Measurements from ENCODE around the gene ANKRD13C.
A peak's percentile ranks its signal among the peaks of the same experiment; 100 is the strongest.

The ANKRD13C gene

GRCh38 chr1:70265946-70266345 lies 88.6 kb downstream of the ANKRD13C start:
- H3K56ac ChIP-seq (ENCODE audit: low read length), result no peak overlapping the region
- no peaks in the 10 kb centered on the region for H3K27me3 ChIP-seq (ENCODE audit: insufficient read depth, low read length, poor library complexity)
- no peak overlapping the region for H4K8ac ChIP-seq (ENCODE audit: low read depth, low read length)
- H3K4me3 ChIP-seq (ENCODE audit: low read length), result no peak overlapping the region
- no peak overlapping the region for H3K23ac ChIP-seq (ENCODE audit: low read length)
- H3K79me1 ChIP-seq (ENCODE audit: low read length), result no peaks in the 10 kb centered on the region
- H3K4ac ChIP-seq (ENCODE audit: low read depth, low read length), result no peak overlapping the region
- no peak overlapping the region for H2BK120ac ChIP-seq (ENCODE audit: low read depth, low read length)
- H3K36me3 ChIP-seq (ENCODE audit: control insufficient read depth, insufficient read depth, low read length), result no peaks in the 10 kb centered on the region
- no peak overlapping the region for H3K4me2 ChIP-seq (ENCODE audit: low read length)
- no peak overlapping the region for H3K18ac ChIP-seq (ENCODE audit: low read length)
- H3K4me1 ChIP-seq (ENCODE audit: control insufficient read depth, low read depth, low read length), result no peaks in the 10 kb centered on the region
- no peak overlapping the region for H2BK5ac ChIP-seq (ENCODE audit: low read length)
- WGBS (ENCODE audit: extremely low coverage, insufficient coverage, low lambda C conversion rate), result no CpG with 5 or more reads among the region's 1 CpG
- H3K27ac ChIP-seq (ENCODE audit: low read depth, low read length), result no peak overlapping the region
- no peak overlapping the region for H2BK15ac ChIP-seq (replicated peaks; ENCODE audit: low read depth)
- DNase-seq, result no peak
- H2AK5ac ChIP-seq (ENCODE audit: low read length), result no peak overlapping the region
- no peaks in the 10 kb centered on the region for H3K79me2 ChIP-seq (ENCODE audit: control insufficient read depth, insufficient read depth, low read length)
- no peak overlapping the region for H3K9ac ChIP-seq (ENCODE audit: low read length)
- no peak overlapping the region for H4K5ac ChIP-seq (ENCODE audit: low read length)

- no peak overlapping the region for H3K27ac ChIP-seq (ENCODE audit: low read depth, low read length)
- no peak overlapping the region for H3K18ac ChIP-seq (ENCODE audit: low read length)
- H3K79me2 ChIP-seq (ENCODE audit: control insufficient read depth, insufficient read depth, low read length), result no peaks in the 10 kb centered on the region
Observed at GRCh38 chr1:70264839-70265238, 89.7 kb downstream of the ANKRD13C start.

GRCh38 chr1:70256664-70257063 lies 97.9 kb downstream of the ANKRD13C start:
- Histone ChIP-seq H3K4ac (ENCODE audit: low read depth, low read length) (no peak overlapping the region), H3K27me3 (ENCODE audit: insufficient read depth, low read length, poor library complexity) (no peaks in the 10 kb centered on the region), H3K79me2 (ENCODE audit: control insufficient read depth, insufficient read depth, low read length) (no peaks in the 10 kb centered on the region), H4K5ac (ENCODE audit: low read length) (no peak overlapping the region), H3K56ac (ENCODE audit: low read length) (no peak overlapping the region), H4K8ac (ENCODE audit: low read depth, low read length) (no peak overlapping the region), H3K4me2 (ENCODE audit: low read length) (no peak overlapping the region), H3K4me3 (ENCODE audit: low read length) (no peak overlapping the region), H3K4me1 (ENCODE audit: control insufficient read depth, low read depth, low read length) (no peaks in the 10 kb centered on the region), H2AK5ac (ENCODE audit: low read length) (no peak overlapping the region), H3K18ac (ENCODE audit: low read length) (no peak overlapping the region), H3K23ac (ENCODE audit: low read length) (no peak overlapping the region), H2BK120ac (ENCODE audit: low read depth, low read length) (no peak overlapping the region), H3K36me3 (ENCODE audit: control insufficient read depth, insufficient read depth, low read length) (no peaks in the 10 kb centered on the region), H2BK15ac (replicated peaks; ENCODE audit: low read depth) (no peak overlapping the region), H2BK5ac (ENCODE audit: low read length) (no peak overlapping the region), H3K79me1 (ENCODE audit: low read length) (no peaks in the 10 kb centered on the region), H3K27ac (ENCODE audit: low read depth, low read length) (no peak overlapping the region), H3K9ac (ENCODE audit: low read length) (no peak overlapping the region)
- WGBS (ENCODE audit: extremely low coverage, insufficient coverage, low lambda C conversion rate), result no CpG with 5 or more reads among the region's 1 CpG
- DNase-seq, result no peak

More at GRCh38 chr1:70264839-70265238, 89.7 kb downstream of the ANKRD13C start:
- Histone ChIP-seq H3K4me1 (ENCODE audit: control insufficient read depth, low read depth, low read length) (no peaks in the 10 kb centered on the region), H2BK120ac (ENCODE audit: low read depth, low read length) (no peak overlapping the region), H4K5ac (ENCODE audit: low read length) (no peak overlapping the region), H3K56ac (ENCODE audit: low read length) (no peak overlapping the region), H2BK5ac (ENCODE audit: low read length) (no peak overlapping the region), H3K36me3 (ENCODE audit: control insufficient read depth, insufficient read depth, low read length) (no peaks in the 10 kb centered on the region), H3K79me1 (ENCODE audit: low read length) (no peaks in the 10 kb centered on the region), H2AK5ac (ENCODE audit: low read length) (no peak overlapping the region), H3K4ac (ENCODE audit: low read depth, low read length) (no peak overlapping the region), H3K4me3 (ENCODE audit: low read length) (no peak overlapping the region), H4K8ac (ENCODE audit: low read depth, low read length) (no peak overlapping the region), H3K9ac (ENCODE audit: low read length) (no peak overlapping the region), H3K23ac (ENCODE audit: low read length) (no peak overlapping the region), H3K27me3 (ENCODE audit: insufficient read depth, low read length, poor library complexity) (no peaks in the 10 kb centered on the region), H2BK15ac (replicated peaks; ENCODE audit: low read depth) (no peak overlapping the region), H3K4me2 (ENCODE audit: low read length) (no peak overlapping the region)
- WGBS (ENCODE audit: extremely low coverage, insufficient coverage, low lambda C conversion rate), result no CpG with 5 or more reads among the region's 7 CpGs
- peak; percentile 46 for DNase-seq

- Histone ChIP-seq H3K56ac (ENCODE audit: low read length) (no peak overlapping the region), H3K18ac (ENCODE audit: low read length) (no peak overlapping the region), H3K4me2 (ENCODE audit: low read length) (no peak overlapping the region), H4K8ac (ENCODE audit: low read depth, low read length) (no peak overlapping the region), H3K23ac (ENCODE audit: low read length) (no peak overlapping the region), H4K5ac (ENCODE audit: low read length) (no peak overlapping the region), H3K4me1 (ENCODE audit: control insufficient read depth, low read depth, low read length) (no peaks in the 10 kb centered on the region), H3K79me2 (ENCODE audit: control insufficient read depth, insufficient read depth, low read length) (no peaks in the 10 kb centered on the region), H2BK15ac (replicated peaks; ENCODE audit: low read depth) (no peak overlapping the region), H3K4ac (ENCODE audit: low read depth, low read length) (no peak overlapping the region), H3K9ac (ENCODE audit: low read length) (no peak overlapping the region), H3K27me3 (ENCODE audit: insufficient read depth, low read length, poor library complexity) (no peaks in the 10 kb centered on the region), H3K4me3 (ENCODE audit: low read length) (no peak overlapping the region), H2BK5ac (ENCODE audit: low read length) (no peak overlapping the region), H2AK5ac (ENCODE audit: low read length) (no peak overlapping the region), H2BK120ac (ENCODE audit: low read depth, low read length) (no peak overlapping the region), H3K79me1 (ENCODE audit: low read length) (no peaks in the 10 kb centered on the region), H3K27ac (ENCODE audit: low read depth, low read length) (no peak overlapping the region), H3K36me3 (ENCODE audit: control insufficient read depth, insufficient read depth, low read length) (peaks cover 5% of the 10 kb centered on the region)
- WGBS (ENCODE audit: extremely low coverage, insufficient coverage, low lambda C conversion rate), result no CpG with 5 or more reads among the region's 4 CpGs
- DNase-seq, result no peak
Observed at GRCh38 chr1:70248729-70249128, 105.8 kb downstream of the ANKRD13C start.

GRCh38 chr1:70247768-70248167 lies 106.8 kb downstream of the ANKRD13C start:
- no peak overlapping the region for H3K23ac ChIP-seq (ENCODE audit: low read length)
- H3K27me3 ChIP-seq (ENCODE audit: insufficient read depth, low read length, poor library complexity), result no peaks in the 10 kb centered on the region
- no peak overlapping the region for H4K8ac ChIP-seq (ENCODE audit: low read depth, low read length)
- H3K27ac ChIP-seq (ENCODE audit: low read depth, low read length), result no peak overlapping the region
- no peak overlapping the region for H2BK15ac ChIP-seq (replicated peaks; ENCODE audit: low read depth)
- no peaks in the 10 kb centered on the region for H3K79me1 ChIP-seq (ENCODE audit: low read length)
- H2AK5ac ChIP-seq (ENCODE audit: low read length), result no peak overlapping the region
- no peak overlapping the region for H3K18ac ChIP-seq (ENCODE audit: low read length)
- H2BK5ac ChIP-seq (ENCODE audit: low read length), result no peak overlapping the region
- H3K9ac ChIP-seq (ENCODE audit: low read length), result no peak overlapping the region
- no peak for DNase-seq
- H3K56ac ChIP-seq (ENCODE audit: low read length), result no peak overlapping the region
- H3K79me2 ChIP-seq (ENCODE audit: control insufficient read depth, insufficient read depth, low read length), result no peaks in the 10 kb centered on the region
- no peak overlapping the region for H3K4me3 ChIP-seq (ENCODE audit: low read length)
- no peaks in the 10 kb centered on the region for H3K4me1 ChIP-seq (ENCODE audit: control insufficient read depth, low read depth, low read length)
- no peak overlapping the region for H2BK120ac ChIP-seq (ENCODE audit: low read depth, low read length)
- peaks cover 6% of the 10 kb centered on the region for H3K36me3 ChIP-seq (ENCODE audit: control insufficient read depth, insufficient read depth, low read length)
- no peak overlapping the region for H4K5ac ChIP-seq (ENCODE audit: low read length)
- H3K4me2 ChIP-seq (ENCODE audit: low read length), result no peak overlapping the region
- no peak overlapping the region for H3K4ac ChIP-seq (ENCODE audit: low read depth, low read length)

- H4K8ac ChIP-seq (ENCODE audit: low read depth, low read length), result no peak overlapping the region
- no peak overlapping the region for H3K4me2 ChIP-seq (ENCODE audit: low read length)
- H2BK120ac ChIP-seq (ENCODE audit: low read depth, low read length), result no peak overlapping the region
- H2BK5ac ChIP-seq (ENCODE audit: low read length), result no peak overlapping the region
- H3K36me3 ChIP-seq (ENCODE audit: control insufficient read depth, insufficient read depth, low read length), result peaks cover 6% of the 10 kb centered on the region
- no peak for DNase-seq
- H3K79me1 ChIP-seq (ENCODE audit: low read length), result no peaks in the 10 kb centered on the region
- H3K27me3 ChIP-seq (ENCODE audit: insufficient read depth, low read length, poor library complexity), result no peaks in the 10 kb centered on the region
- no peak overlapping the region for H2BK15ac ChIP-seq (replicated peaks; ENCODE audit: low read depth)
- no peak overlapping the region for H3K56ac ChIP-seq (ENCODE audit: low read length)
- H3K4me3 ChIP-seq (ENCODE audit: low read length), result no peak overlapping the region
- H4K5ac ChIP-seq (ENCODE audit: low read length), result no peak overlapping the region
- H3K18ac ChIP-seq (ENCODE audit: low read length), result no peak overlapping the region
- H3K23ac ChIP-seq (ENCODE audit: low read length), result no peak overlapping the region
- H3K9ac ChIP-seq (ENCODE audit: low read length), result no peak overlapping the region
- no peak overlapping the region for H2AK5ac ChIP-seq (ENCODE audit: low read length)
- H3K79me2 ChIP-seq (ENCODE audit: control insufficient read depth, insufficient read depth, low read length), result no peaks in the 10 kb centered on the region
- H3K27ac ChIP-seq (ENCODE audit: low read depth, low read length), result no peak overlapping the region
- H3K4me1 ChIP-seq (ENCODE audit: control insufficient read depth, low read depth, low read length), result no peaks in the 10 kb centered on the region
- H3K4ac ChIP-seq (ENCODE audit: low read depth, low read length), result no peak overlapping the region
Observed at GRCh38 chr1:70247122-70247521, 107.4 kb downstream of the ANKRD13C start.

Data from mesendoderm (in vitro differentiated cells).